Tibial nerve (tissue), 3 donors: ENCODE results near the gene DDX56.

Experiments
- CTCF ChIP-seq, 5 experiments: fragments of 200-600 bp in 3 of 5; fragments of 450-650 bp in 2 of 5; sonication (generic) in 3 of 5; IDR thresholded peaks; one replicate each; pipeline ENCODE4 v1.5.1; 2016 to 2019; ENCODE audit warnings: antibody characterized with exemption in 5 of 5, mild to moderate bottlenecking in 3 of 5, moderate library complexity in 2 of 5
- POLR2A ChIP-seq, 2 donors: fragments of 450-650 bp; IDR thresholded peaks; one replicate each; pipeline ENCODE4 v1.6.1; 2017; ENCODE audit warnings: antibody characterized with exemption in 2 of 2, mild to moderate bottlenecking in 2 of 2, moderate library complexity in 2 of 2

GRCh38 chr7:44536090-44536489, 37.6 kb downstream of the DDX56 start:
- TF ChIP-seq CTCF (IDR thresholded peaks at IDR 0.05) (no peak), POLR2A (IDR thresholded peaks at IDR 0.05) (no peak)
